ENCODE measurements around the gene PELI2.

The PELI2 gene

GRCh38 chr14:56297449-56297848, 179.2 kb downstream of the PELI2 start:
- DNase-seq (ENCODE audit: low read depth, low spot score): no peak

GRCh38 chr14:56299306-56299984, 181.2 kb downstream of the PELI2 start:
- DNase-seq (ENCODE audit: low read depth, low spot score): no peak

- no peak for DNase-seq (ENCODE audit: low read depth, low spot score)
These were observed 182.3 kb downstream of the PELI2 start for GRCh38 chr14:56300495-56300894.

- DNase-seq (ENCODE audit: low read depth, low spot score): no peak
These were observed 186.2 kb downstream of the PELI2 start for GRCh38 chr14:56304456-56304855.

- DNase-seq (ENCODE audit: low read depth, low spot score): no peak
These were observed 191.0 kb downstream of the PELI2 start for GRCh38 chr14:56309198-56309597.

- DNase-seq (ENCODE audit: low read depth, low spot score): no peak
These were observed 192.4 kb downstream of the PELI2 start for GRCh38 chr14:56310643-56311042.

- no peak for DNase-seq (ENCODE audit: low read depth, low spot score)
These were observed 195.6 kb downstream of the PELI2 start for GRCh38 chr14:56313789-56314188.

- no peak for DNase-seq (ENCODE audit: low read depth, low spot score)
These were observed 200.3 kb downstream of the PELI2 start for GRCh38 chr14:56318393-56319115.

- no peak for DNase-seq (ENCODE audit: low read depth, low spot score)
These were observed 203.7 kb downstream of the PELI2 start for GRCh38 chr14:56321861-56322260.

GRCh38 chr14:56322531-56322930, 204.3 kb downstream of the PELI2 start:
- DNase-seq (ENCODE audit: low read depth, low spot score): no peak

- DNase-seq (ENCODE audit: low read depth, low spot score): no peak
These were observed 206.2 kb downstream of the PELI2 start for GRCh38 chr14:56324454-56324853.

GRCh38 chr14:56324856-56325699, 206.9 kb downstream of the PELI2 start:
- DNase-seq (ENCODE audit: low read depth, low spot score): no peak

GRCh38 chr14:56328021-56328420, 209.8 kb downstream of the PELI2 start:
- no peak for DNase-seq (ENCODE audit: low read depth, low spot score)

GRCh38 chr14:56331592-56332216, 213.5 kb downstream of the PELI2 start:
- DNase-seq (ENCODE audit: low read depth, low spot score): no peak

- peak; percentile 3 for DNase-seq (ENCODE audit: low read depth, low spot score)
These were observed 215.4 kb downstream of the PELI2 start for GRCh38 chr14:56333359-56334292.

- no peak for DNase-seq (ENCODE audit: low read depth, low spot score)
These were observed 216.2 kb downstream of the PELI2 start for GRCh38 chr14:56334458-56334857.

- no peak for DNase-seq (ENCODE audit: low read depth, low spot score)
These were observed 220.5 kb downstream of the PELI2 start for GRCh38 chr14:56338674-56339073.

GRCh38 chr14:56339855-56340701, 221.9 kb downstream of the PELI2 start:
- peak; percentile 73 for DNase-seq (ENCODE audit: low read depth, low spot score)

- no peak for DNase-seq (ENCODE audit: low read depth, low spot score)
These were observed 222.7 kb downstream of the PELI2 start for GRCh38 chr14:56340932-56341331.

All from ELF-1 (cell line).